B cell (primary cell): ENCODE data around the gene THSD4. TPM values are rescaled to one million over a fixed set of nuclear protein-coding genes. Genes with fewer than 3 reads are reported as not detected.

ENCODE experiments used
- ATAC-seq: fragments of 200-7000 bp; cut with Tn5 transposase; one replicate; pipeline ENCODE4 v1.10.0; 2021; ENCODE audit warnings: low read depth, mild to moderate bottlenecking, moderate number of reproducible peaks, moderate library complexity
- CTCF ChIA-PET: fragments of 350-600 bp; sonication (Branson Sonifier 250); formaldehyde crosslinking; loops from one replicate; lab custom pipeline; 2021; ENCODE audit warnings: antibody characterized with exemption, inconsistent platforms; lab: Charles Lee
- POLR2A ChIA-PET: fragments of 350-600 bp; sonication (Branson Sonifier 250); formaldehyde crosslinking; loops from one replicate; lab custom pipeline; 2021; ENCODE audit warnings: antibody characterized with exemption; lab: Charles Lee
- DNase-seq: peaks from one replicate; pipeline ENCODE4 v3.0.0; 2013
- H2AFZ ChIP-seq: 2 replicates; pipeline ENCODE4 v1.6.1; 2012; ENCODE audit warnings: mild to moderate bottlenecking, low read depth, low read length; ENCODE audit not compliant: insufficient read depth, poor library complexity, severe bottlenecking
- H3K27ac ChIP-seq, 2 donors: 1 replicate in 1 of 2; 2 replicates in 1 of 2; pipeline ENCODE4 v1.5.1; 2012 to 2013; ENCODE audit warnings: low read length in 2 of 2, mild to moderate bottlenecking in 2 of 2, moderate library complexity in 1 of 2
- H3K27me3 ChIP-seq, 4 experiments: fragments of 200-600 bp in 1 of 4; sonication (generic) in 1 of 4; replicated peaks in 1 of 4; 1 replicate in 2 of 4; 2 replicates in 2 of 4; pipeline versions ENCODE4 v1.6.1 to v1.7.0; 2013 to 2016; ENCODE audit warnings: low read length in 3 of 4, mild to moderate bottlenecking in 2 of 4, mixed read lengths in 1 of 4, moderate library complexity in 1 of 4; ENCODE audit not compliant: insufficient read depth in 4 of 4, control insufficient read depth in 3 of 4; ENCODE audit errors: control extremely low read depth in 1 of 4
- H3K36me3 ChIP-seq, 2 experiments: replicated peaks in 1 of 2; 1 replicate in 1 of 2; 2 replicates in 1 of 2; pipeline versions ENCODE4 v1.6.1 to v1.7.1; 2013; ENCODE audit warnings: low read length in 1 of 2; ENCODE audit not compliant: insufficient read depth in 2 of 2, control insufficient read depth in 1 of 2; ENCODE audit errors: control extremely low read depth in 1 of 2, extremely low read depth in 1 of 2
- H3K4me1 ChIP-seq, 2 donors: fragments of 200-600 bp in 1 of 2; sonication (generic) in 1 of 2; 1 replicate in 1 of 2; 2 replicates in 1 of 2; pipeline versions ENCODE4 v1.5.1 to v1.6.1; 2013 to 2017; ENCODE audit warnings: low read length in 2 of 2; ENCODE audit not compliant: control insufficient read depth in 2 of 2, insufficient read depth in 2 of 2
- H3K4me2 ChIP-seq: replicated peaks from 2 replicates; pipeline ENCODE3; 2012; ENCODE audit warnings: mild to moderate bottlenecking, low read depth, low read length; ENCODE audit not compliant: poor library complexity, severe bottlenecking
- H3K4me3 ChIP-seq, 5 experiments: fragments of 200-600 bp in 1 of 5; sonication (generic) in 1 of 5; 1 replicate in 3 of 5; 2 replicates in 2 of 5; pipeline versions ENCODE4 v1.5.1 to v1.7.0; 2011 to 2016; ENCODE audit warnings: low read length in 4 of 5, mild to moderate bottlenecking in 4 of 5, low read depth in 2 of 5, control low read depth in 1 of 5, moderate library complexity in 1 of 5; ENCODE audit not compliant: insufficient read depth in 1 of 5; ENCODE audit errors: control extremely low read depth in 1 of 5, extremely low read depth in 1 of 5
- H3K79me2 ChIP-seq: fragments of 200-600 bp; sonication (generic); one replicate; pipeline ENCODE4 v1.6.0; 2016; ENCODE audit warnings: low read length; ENCODE audit not compliant: control insufficient read depth, insufficient read depth
- H3K9ac ChIP-seq: fragments of 200-600 bp; sonication (generic); 2 replicates; pipeline ENCODE4 v1.6.1; 2017; ENCODE audit warnings: mild to moderate bottlenecking, low read length, moderate library complexity
- H3K9me3 ChIP-seq, 3 donors: one replicate each; pipeline versions ENCODE4 v1.6.1 to v1.7.1; 2013; ENCODE audit warnings: low read length in 2 of 3; ENCODE audit not compliant: control insufficient read depth in 2 of 3, insufficient read depth in 1 of 3; ENCODE audit errors: control extremely low read depth in 1 of 3
- H4K20me1 ChIP-seq: 2 replicates; pipeline ENCODE4 v1.6.0; 2012; ENCODE audit warnings: mild to moderate bottlenecking, low read length; ENCODE audit not compliant: insufficient read depth, control insufficient read depth, poor library complexity, severe bottlenecking
- H3K27ac Mint-ChIP-seq: one replicate; pipeline ENCODE4 v1.8.0; 2021; ENCODE audit warnings: mixed read lengths
- H3K27me3 Mint-ChIP-seq: one replicate; pipeline ENCODE4 v1.8.0; 2021; ENCODE audit warnings: mixed read lengths
- H3K4me1 Mint-ChIP-seq: one replicate; pipeline ENCODE4 v1.8.0; 2021; ENCODE audit warnings: mixed read lengths
- H3K4me3 Mint-ChIP-seq: one replicate; pipeline ENCODE4 v1.8.0; 2021; ENCODE audit warnings: mixed read lengths
- H3K9me3 Mint-ChIP-seq: one replicate; pipeline ENCODE4 v1.8.0; 2022; ENCODE audit warnings: mixed read lengths; ENCODE audit not compliant: insufficient read depth
- CTCF ChIP-seq: fragments of 200-600 bp; IDR thresholded peaks from one replicate; pipeline ENCODE4 v1.8.0; 2022; ENCODE audit warnings: antibody characterized with exemption, mild to moderate bottlenecking
- EZH2 ChIP-seq: IDR thresholded peaks from 2 replicates; pipeline ENCODE4 v1.6.1; 2012; ENCODE audit warnings: borderline replicate concordance, low read depth, mild to moderate bottlenecking, moderate library complexity, low read length; ENCODE audit not compliant: insufficient read depth, poor library complexity, severe bottlenecking
- WGBS: methylation state at CpG from one replicate; pipeline ENCODE4 v1.1.5; 2013; ENCODE audit warnings: missing lambda C conversion rate; ENCODE audit not compliant: insufficient coverage; 5-methylcytosine and 5-hydroxymethylcytosine counted together
- intact Hi-C: fragments of 100-400 bp; cut with micrococcal nuclease; formaldehyde crosslinking; loops from one replicate; pipeline ENCODE4 v1.10.0; 2022
- polyA plus RNA-seq: library from polyadenylated mRNA; depleted of rRNA; stranded (reverse); fragments of >200 nt; gene quantifications from 2 replicates; pipeline ENCODE4 v1.2.3, GENCODE V29; 2012
- total RNA-seq, 2 donors: library from RNA; stranded (reverse); fragments of 120-200 nt in 1 of 2; gene quantifications; 1 replicate in 1 of 2; 2 replicates in 1 of 2; pipeline versions ENCODE4 v1.2.3 to v1.2.4, GENCODE V29; 2013 to 2022

THSD4 gene
- total and polyA plus RNA-seq, 2 donors (not counting 1 experiment from before 2014, with no cell fraction given): not detected

- no peak overlapping the region for H2AFZ ChIP-seq
- no peaks in the 10 kb centered on the region for H4K20me1 ChIP-seq
- no peak for DNase-seq
- H3K27ac ChIP-seq: no peak overlapping the region
- no peak for ATAC-seq
- H3K9me3 ChIP-seq: peaks cover 0 to 5% (median 3%) of the 10 kb centered on the region in 3 donors
- H3K4me1 ChIP-seq: no peaks in the 10 kb centered on the region
- no peak overlapping the region for H3K9ac ChIP-seq
- intact Hi-C loops: no loop called here
- H3K4me2 ChIP-seq: no peak overlapping the region
- ChIA-PET POLR2A (no interaction called here), CTCF (no interaction called here)
- no peaks in the 10 kb centered on the region for H3K36me3 ChIP-seq
- Mint-ChIP-seq H3K4me3 (no peak overlapping the region), H3K27ac (no peak overlapping the region), H3K27me3 (peaks cover 51% of the 10 kb centered on the region), H3K4me1 (no peaks in the 10 kb centered on the region), H3K9me3 (peaks cover 2% of the 10 kb centered on the region)
- 87% methylated on average over 8 of the region's 12 CpGs for WGBS
- TF ChIP-seq CTCF (no peak), EZH2 (no peak)
- no peaks in the 10 kb centered on the region for H3K79me2 ChIP-seq
- H3K4me3 ChIP-seq: no peak overlapping the region
- peaks cover 0 to 14% (median 1%) of the 10 kb centered on the region in 4 experiments for H3K27me3 ChIP-seq
Observed at GRCh38 chr15:71691458-71692417, 576.5 kb downstream of the THSD4 start.

- 85% methylated on average over 6 of the region's 6 CpGs for WGBS
- intact Hi-C loops: no loop called here
Observed at GRCh38 chr15:71697236-71697635, 582.0 kb downstream of the THSD4 start.

More at GRCh38 chr15:71697236-71697635, 582.0 kb downstream of the THSD4 start:
- Mint-ChIP-seq H3K4me3 (no peak overlapping the region), H3K4me1 (no peaks in the 10 kb centered on the region), H3K9me3 (no peaks in the 10 kb centered on the region), H3K27ac (no peak overlapping the region), H3K27me3 (peaks cover 29% of the 10 kb centered on the region)
- no peaks in the 10 kb centered on the region for H3K36me3 ChIP-seq
- no peak overlapping the region for H3K4me2 ChIP-seq
- no peak for DNase-seq
- no peaks in the 10 kb centered on the region for H4K20me1 ChIP-seq
- H3K9me3 ChIP-seq: no peaks in the 10 kb centered on the region
- peaks cover 0 to 14% (median 0%) of the 10 kb centered on the region in 4 experiments for H3K27me3 ChIP-seq
- H3K4me1 ChIP-seq: no peaks in the 10 kb centered on the region
- ATAC-seq: no peak
- no peak overlapping the region for H3K4me3 ChIP-seq
- no peak overlapping the region for H2AFZ ChIP-seq
- H3K79me2 ChIP-seq: no peaks in the 10 kb centered on the region
- TF ChIP-seq CTCF (no peak), EZH2 (no peak)
- H3K9ac ChIP-seq: no peak overlapping the region
- H3K27ac ChIP-seq: no peak overlapping the region
- POLR2A ChIA-PET: no interaction called here
- CTCF ChIA-PET: no interaction called here
